ENCODE measurements around the gene DAPK1. TPM values are rescaled to one million over a fixed set of nuclear protein-coding genes. Genes with fewer than 3 reads are reported as not detected.

DAPK1 gene
- total and polyA plus RNA-seq, 3 donors from 2014 or later: 35.1 to 74.6 (median 71.0) TPM

DNA sequence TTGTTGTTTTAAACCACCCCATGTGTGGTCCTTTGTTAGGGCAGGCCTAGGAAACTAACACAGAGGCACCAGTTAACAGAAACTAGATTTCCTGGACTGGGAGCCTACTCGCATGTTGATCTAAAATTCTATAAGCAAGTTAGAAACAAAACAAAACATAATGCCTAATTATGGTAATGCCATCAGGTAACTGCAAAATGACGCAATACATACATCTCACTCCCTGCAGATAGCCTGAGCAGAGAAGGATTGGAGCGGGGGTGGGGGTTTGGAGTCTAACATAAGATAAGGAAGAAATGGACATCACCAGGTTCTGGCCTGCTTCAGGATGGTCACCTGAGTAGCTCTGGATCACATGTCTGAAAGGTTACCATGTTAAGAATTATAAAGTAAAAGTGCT lies 114.9 kb downstream of the DAPK1 start:
- no peak for TF ChIP-seq POLR2A (IDR thresholded peaks at IDR 0.05)
- TF ChIP-seq, protein P1, sequence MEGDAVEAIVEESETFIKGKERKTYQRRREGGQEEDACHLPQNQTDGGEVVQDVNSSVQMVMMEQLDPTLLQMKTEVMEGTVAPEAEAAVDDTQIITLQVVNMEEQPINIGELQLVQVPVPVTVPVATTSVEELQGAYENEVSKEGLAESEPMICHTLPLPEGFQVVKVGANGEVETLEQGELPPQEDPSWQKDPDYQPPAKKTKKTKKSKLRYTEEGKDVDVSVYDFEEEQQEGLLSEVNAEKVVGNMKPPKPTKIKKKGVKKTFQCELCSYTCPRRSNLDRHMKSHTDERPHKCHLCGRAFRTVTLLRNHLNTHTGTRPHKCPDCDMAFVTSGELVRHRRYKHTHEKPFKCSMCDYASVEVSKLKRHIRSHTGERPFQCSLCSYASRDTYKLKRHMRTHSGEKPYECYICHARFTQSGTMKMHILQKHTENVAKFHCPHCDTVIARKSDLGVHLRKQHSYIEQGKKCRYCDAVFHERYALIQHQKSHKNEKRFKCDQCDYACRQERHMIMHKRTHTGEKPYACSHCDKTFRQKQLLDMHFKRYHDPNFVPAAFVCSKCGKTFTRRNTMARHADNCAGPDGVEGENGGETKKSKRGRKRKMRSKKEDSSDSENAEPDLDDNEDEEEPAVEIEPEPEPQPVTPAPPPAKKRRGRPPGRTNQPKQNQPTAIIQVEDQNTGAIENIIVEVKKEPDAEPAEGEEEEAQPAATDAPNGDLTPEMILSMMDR (IDR thresholded peaks at IDR 0.05): no peak
- H3K27ac ChIP-seq: no peak overlapping the region

GRCh38 chr9:87613265-87614111 lies 115.8 kb downstream of the DAPK1 start:
- no peak overlapping the region for H3K27ac ChIP-seq
- H3K36me3 ChIP-seq (ENCODE audit: low read depth, missing control alignments): no peaks in the 10 kb centered on the region
- no peaks in the 10 kb centered on the region for H3K9me3 ChIP-seq
- TF ChIP-seq, protein P1 (IDR thresholded peaks at IDR 0.05): no peak
- no peak for TF ChIP-seq POLR2A (IDR thresholded peaks at IDR 0.05)
- no peak overlapping the region for H3K4me3 ChIP-seq
- H3K4me1 ChIP-seq: no peaks in the 10 kb centered on the region
- H3K27me3 ChIP-seq: no peaks in the 10 kb centered on the region
- intact Hi-C loops (cut with DNase I; ENCODE audit: low total_unique reads): no loop called here
- WGBS, 2 donors: 79 to 80% methylated on average over 11 of the region's 11 CpGs
- DNase-seq: no peak

More for the DNA sequence above, 114.9 kb downstream of the DAPK1 start:
- no peaks in the 10 kb centered on the region for H3K9me3 ChIP-seq
- no peak overlapping the region for H3K4me3 ChIP-seq
- no peaks in the 10 kb centered on the region for H3K4me1 ChIP-seq
- no peak for DNase-seq
- WGBS, 2 donors: 91 to 97% methylated on average over 3 of the region's 3 CpGs
- H3K36me3 ChIP-seq (ENCODE audit: low read depth, missing control alignments): no peaks in the 10 kb centered on the region
- H3K27me3 ChIP-seq: no peaks in the 10 kb centered on the region
- intact Hi-C loops (cut with DNase I; ENCODE audit: low total_unique reads): no loop called here

DNA sequence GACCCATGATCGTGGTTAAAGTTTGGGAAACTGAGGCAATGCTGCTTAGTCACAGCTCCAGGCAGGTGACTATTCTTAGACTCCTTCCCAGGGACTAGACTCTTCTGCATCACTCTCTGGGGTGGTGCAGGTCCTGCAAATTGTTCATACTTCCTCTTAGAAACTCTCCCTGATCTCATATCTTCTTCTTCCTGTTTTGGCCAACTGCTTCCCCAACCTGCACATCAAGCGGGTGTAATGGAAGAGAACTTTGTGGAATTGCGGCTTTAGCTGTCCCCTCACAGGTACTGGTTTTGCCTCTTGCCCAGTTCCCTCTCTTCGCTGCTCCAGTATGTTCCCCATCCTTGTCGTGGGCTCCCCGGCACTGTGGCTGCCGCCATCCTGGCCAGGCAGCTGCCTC lies 116.7 kb downstream of the DAPK1 start:
- intact Hi-C loops (cut with DNase I; ENCODE audit: low total_unique reads): no loop called here
- TF ChIP-seq POLR2A (IDR thresholded peaks at IDR 0.05): no peak
- TF ChIP-seq, protein P1 (IDR thresholded peaks at IDR 0.05): no peak
- H3K4me3 ChIP-seq: no peak overlapping the region
- H3K4me1 ChIP-seq: no peaks in the 10 kb centered on the region
- H3K36me3 ChIP-seq (ENCODE audit: low read depth, missing control alignments): no peaks in the 10 kb centered on the region
- no peak for DNase-seq
- no peak overlapping the region for H3K27ac ChIP-seq
- H3K9me3 ChIP-seq: no peaks in the 10 kb centered on the region
- WGBS, 2 donors: 81 to 86% methylated on average over 7 of the region's 7 CpGs
- H3K27me3 ChIP-seq: no peaks in the 10 kb centered on the region

DNA sequence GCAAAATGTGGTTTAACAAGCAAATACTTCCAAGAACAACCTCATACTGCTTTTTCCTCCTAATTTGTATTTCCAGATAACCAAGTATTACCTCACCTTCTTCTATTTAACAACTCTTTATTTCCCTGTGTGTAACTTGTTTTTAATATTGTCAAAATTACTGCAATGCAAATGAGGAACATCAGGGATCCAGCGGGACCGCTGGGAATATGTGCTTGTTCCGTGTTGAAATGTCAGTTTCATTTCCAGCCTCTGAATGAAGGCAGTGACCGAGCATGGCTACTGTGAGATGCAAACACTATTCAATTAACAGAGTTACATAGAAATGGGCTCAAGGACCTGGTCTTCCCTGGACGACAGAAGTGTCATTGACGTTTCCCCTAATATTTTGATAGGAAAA lies 117.5 kb downstream of the DAPK1 start:
- H3K36me3 ChIP-seq (ENCODE audit: low read depth, missing control alignments): no peaks in the 10 kb centered on the region
- H3K9me3 ChIP-seq: no peaks in the 10 kb centered on the region
- no peak overlapping the region for H3K4me3 ChIP-seq
- intact Hi-C loops (cut with DNase I; ENCODE audit: low total_unique reads): no loop called here
- no peaks in the 10 kb centered on the region for H3K4me1 ChIP-seq
- H3K27me3 ChIP-seq: no peaks in the 10 kb centered on the region
- H3K27ac ChIP-seq: no peak overlapping the region
- no peak for TF ChIP-seq POLR2A (IDR thresholded peaks at IDR 0.05)
- TF ChIP-seq, protein P1 (IDR thresholded peaks at IDR 0.05): no peak
- 89 to 96% methylated on average over 6 of the region's 6 CpGs for WGBS, 2 donors
- no peak for DNase-seq

Measured in testis (tissue), 3 donors.